HG03469 (cell line): Measurements from ENCODE around the gene MARCHF11.

ENCODE experiments used
- ATAC-seq: cut with Tn5 transposase; IDR thresholded peaks from one replicate; pipeline ENCODE4 v1.9.1; 2021; ENCODE audit warnings: mild to moderate bottlenecking, moderate library complexity, moderate number of reproducible peaks; ENCODE audit not compliant: unreplicated experiment

Gene MARCHF11

DNA sequence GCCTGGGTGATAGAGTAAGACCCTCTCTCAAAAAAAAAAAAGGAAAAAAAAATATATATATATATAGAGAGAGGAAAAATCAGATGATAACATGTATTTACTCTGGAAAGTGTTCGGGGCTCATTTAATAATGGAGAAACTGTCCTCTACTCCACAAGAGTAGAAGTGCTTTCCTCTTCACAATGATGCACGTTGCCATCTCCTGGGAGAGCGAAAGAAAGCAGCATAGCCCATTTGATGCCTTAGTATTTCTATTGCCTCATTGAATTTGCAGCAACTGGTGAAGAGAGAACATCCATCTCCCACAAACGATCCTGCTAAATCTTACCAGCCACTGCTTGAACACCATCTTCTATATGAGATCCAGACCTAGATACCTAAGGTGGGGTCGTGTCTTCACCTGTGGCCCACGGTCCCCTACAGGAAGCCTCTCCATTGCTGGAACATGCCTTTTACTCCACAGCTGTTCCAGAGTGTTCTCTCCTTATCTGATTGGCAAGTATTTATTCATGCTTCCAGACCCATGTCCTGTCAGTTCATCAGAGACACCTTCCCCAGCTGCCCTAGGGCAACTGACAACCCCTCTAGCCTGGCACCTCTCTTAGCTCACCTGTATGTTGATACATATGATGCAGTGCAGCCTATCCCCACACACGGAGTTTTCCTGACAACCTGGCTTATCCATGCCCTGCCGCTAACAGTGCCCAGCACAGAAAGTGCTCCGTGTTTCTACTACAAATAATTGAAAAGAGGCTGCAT, 115.3 kb downstream of the MARCHF11 start:
- no peak for ATAC-seq

DNA sequence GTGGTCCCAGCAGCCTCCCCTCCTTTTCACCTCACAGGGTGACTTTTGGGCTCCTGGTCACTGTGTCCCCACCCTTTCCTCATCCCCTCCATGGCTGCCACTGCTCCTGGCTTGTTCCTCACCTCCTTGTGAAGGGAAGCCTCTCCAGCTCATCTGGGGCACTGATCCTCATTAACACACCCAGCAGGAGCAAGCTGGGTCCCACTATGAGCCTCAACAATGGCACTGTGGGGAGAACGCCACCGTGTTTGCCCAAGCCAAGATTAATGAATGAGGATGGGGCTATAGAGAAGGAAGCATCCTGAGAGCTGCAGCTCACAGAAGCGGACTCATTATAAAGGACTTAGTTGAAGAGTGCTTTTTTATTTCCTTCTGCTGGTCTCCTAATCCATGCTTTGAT, 118.4 kb downstream of the MARCHF11 start:
- no peak for ATAC-seq

DNA sequence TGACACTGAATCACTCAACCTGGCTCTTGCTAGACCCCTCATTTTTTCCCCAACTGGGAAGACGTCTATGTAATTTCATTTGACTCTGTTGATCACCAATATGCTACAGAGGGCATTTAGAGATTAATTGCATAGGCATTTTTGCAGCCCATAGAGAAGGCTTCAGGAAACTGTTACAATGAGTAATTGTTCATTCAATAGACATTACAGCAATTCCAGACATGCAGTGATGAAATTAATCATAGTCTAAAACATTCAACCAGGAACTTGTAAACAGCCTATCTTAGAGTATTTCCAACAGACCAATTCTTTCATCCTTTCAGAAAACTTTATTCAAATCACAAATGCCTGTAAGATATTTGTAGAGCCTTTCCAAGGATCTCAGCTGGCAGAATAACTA, 122.3 kb downstream of the MARCHF11 start:
- no peak for ATAC-seq

DNA sequence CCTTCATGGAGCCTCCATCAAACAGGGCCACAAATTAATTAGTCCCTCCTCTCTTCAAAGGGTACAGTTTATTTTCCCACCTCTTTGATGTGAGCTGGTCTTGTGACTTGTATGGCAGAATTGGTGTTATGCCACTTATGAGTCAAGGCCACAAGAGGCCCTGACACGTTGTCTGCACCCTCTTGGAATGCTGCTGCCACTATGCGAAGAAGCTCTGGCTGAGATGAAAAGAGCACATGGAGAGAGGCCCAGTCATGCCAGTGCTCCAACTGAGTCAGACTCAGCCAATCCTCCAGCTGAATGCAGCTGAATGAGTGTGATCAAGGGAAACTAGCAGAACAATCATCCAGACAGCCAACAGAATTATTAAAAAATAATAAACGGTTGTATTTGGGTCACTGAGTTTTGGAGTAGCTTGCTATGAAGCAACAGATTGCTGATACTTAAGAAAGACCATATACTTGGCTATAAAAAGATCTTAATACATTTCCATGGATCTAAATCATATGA, 128.3 kb downstream of the MARCHF11 start:
- ATAC-seq = no peak

DNA sequence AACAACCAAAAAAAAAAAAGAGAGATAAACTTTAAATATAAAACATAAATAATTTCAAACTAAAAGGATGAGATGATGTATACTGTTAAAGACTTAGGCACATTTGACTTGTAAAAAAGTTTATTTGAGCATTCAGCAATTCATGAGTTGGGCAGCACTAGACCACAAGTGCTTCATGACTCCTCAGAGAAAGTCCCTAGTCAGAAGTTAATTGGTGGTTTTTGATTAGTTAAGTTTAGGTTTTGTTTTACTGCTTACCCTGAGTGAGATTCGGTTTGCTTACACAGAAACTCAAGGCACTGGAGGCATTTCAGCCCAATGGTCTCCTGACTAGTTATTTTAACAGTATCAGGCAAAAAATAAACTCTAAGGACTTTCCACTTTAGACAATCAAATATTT, 129.2 kb downstream of the MARCHF11 start:
- ATAC-seq = no peak

DNA sequence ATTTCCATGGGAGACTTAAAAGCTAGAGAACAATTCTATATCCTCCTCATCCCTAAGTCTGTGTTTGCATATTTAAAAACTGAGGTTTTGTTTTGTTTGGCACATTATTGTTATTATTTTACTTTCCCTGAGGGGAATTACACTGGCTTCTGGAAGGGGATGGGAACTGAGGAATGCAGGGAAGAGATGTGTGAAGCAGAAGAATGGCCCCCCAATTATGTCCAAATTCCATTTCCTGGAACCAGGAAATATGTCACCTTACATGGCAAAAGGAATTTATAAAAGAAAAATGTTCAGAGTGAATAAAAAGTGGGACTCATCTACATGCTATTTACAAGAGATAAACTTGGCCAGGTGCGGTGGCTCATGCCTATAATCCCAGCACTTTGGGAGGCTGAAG, 129.8 kb downstream of the MARCHF11 start:
- no peak for ATAC-seq

DNA sequence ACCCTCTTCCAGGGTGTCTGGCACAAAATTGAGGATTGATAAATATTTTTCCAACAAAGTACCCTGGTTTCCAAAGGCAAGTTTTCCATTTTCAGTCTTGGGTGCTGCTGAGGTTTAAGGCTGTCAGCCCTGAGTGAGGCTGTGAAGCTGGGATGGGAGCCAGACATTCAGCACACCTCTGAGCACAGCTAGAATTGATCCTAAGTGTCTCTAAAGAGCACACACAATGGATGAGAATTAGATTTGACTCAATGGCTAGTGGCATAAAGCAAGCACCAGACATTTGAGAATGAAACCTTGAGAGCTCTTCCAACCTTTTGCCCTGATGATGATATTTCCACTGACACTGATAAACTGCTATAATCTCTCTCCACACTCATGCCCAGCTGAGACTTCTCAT, 131.5 kb downstream of the MARCHF11 start:
- ATAC-seq = no peak

DNA sequence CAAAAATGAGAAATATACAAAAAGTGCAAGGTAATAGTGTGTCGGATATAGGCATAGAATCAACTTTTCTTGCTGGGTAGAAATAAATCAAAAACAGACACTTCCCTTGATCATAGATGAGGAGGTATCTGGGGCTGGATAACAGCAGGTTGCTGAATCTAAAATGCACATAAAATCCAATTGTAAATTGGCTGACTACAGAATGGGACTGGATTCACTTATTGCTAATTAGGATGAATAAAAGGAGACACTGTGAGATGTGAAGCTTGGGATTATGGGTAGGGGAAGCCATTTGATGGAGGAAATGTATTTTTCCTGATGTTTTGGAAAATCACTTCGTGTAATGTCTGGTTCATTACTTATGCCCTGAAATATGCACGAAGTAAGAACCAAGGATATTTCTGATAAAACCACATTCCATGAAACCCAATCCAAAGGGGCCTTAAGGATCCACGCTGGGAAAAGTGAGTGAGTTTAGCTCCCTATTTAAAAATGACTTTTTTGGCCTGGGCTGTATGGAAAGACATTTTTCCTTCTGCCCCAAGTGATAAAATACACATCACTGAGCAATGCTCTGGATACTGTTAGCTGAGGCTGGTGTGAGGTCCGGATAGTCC, 136.1 kb downstream of the MARCHF11 start:
- no peak for ATAC-seq

DNA sequence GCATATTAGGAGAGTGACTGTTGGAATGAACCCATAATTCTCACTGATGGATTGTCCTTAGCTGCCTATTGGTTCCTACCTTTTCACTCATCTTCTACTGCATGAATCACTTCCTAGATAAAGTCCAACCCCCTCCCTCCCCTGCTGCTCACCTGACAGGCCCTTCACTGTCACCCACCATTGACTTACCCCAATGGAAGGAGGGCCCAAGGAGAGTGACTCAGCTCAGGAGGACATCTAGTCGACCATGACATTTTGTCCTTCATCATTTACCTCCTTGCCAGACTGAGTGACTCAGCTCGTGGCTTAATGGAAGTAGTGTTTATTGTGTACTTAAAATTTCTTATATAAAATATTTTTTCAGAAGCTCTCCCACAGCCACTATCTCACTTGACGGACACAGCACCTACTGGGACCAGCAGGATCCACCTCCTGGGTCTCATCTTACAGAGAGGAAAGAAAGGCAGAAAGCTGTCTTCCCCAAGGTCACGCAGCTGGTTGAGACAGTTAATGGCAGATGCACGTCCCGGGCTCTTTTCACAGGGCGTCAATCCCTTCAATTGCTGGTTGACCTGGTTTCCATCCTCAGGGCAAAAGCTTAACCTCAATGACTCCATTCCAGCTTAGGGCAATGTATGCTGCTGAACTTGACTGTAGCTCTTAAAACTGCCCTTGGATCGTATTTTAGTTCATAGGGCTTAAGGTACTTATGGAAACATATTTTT, 142.3 kb downstream of the MARCHF11 start:
- ATAC-seq = no peak

DNA sequence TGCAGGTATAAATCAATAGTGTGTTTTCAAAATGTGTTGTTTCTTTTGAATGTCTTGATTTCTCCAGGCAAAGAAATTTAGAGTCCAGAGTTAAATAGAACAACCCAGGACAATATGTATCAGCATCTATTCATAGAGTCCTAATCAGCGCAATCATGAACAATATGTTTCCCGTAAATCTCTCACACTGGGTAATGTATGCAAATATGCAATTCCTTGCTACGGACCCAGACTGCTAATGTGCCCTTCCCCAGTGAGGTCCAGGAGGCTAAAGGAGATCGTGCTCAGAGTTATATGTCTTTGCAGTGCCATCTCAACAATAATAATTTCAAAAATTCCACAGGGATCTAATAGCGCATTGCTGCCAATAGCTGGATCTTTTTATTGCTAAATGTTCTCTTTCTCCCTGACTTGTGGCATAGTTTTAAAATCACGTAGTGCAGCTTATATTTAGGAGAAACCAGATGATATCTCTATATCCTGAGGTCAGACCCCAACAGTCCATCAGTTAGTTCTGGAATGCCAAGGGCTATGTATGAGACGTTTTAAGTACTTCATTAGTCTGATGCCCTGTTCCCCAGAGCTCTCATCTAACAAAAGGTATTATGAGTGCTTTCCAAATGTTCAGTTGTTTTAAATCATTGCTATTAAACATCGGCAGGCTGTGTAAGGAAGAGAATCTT, 145.1 kb downstream of the MARCHF11 start:
- ATAC-seq = no peak

DNA sequence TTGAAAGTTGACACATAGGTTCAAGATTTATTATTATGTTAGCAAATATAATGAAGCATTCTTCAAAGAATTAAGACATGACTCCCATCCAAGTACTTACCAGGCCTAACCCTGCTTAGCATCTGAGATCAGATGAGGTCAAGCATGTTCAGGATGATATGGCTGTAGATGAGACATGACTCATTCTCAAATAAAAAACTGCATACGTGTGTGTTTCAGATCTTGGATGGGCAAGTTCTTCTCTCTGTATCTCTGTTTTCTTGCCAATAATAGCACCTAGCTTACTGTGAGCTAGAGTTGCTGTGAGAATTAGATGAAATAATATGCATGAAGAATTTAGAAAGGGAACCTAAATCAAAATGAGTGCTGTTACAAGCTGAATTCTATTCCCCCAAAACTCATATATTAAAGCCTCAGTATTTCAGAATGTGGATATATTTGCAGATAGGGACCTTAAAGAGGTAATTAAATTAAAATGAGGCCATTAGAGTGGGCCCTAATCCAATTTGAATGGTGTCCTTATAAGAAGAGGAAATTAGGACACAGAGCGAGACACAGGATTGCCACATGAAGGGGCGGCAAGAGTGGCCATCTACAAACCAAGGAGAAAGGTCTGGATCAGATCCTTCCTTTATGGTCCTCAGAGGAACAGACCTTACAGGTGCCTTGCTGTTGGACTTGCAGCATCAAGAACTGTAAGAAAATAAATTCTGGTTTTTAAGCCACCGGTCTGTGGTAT, 146.2 kb downstream of the MARCHF11 start:
- ATAC-seq = no peak

DNA sequence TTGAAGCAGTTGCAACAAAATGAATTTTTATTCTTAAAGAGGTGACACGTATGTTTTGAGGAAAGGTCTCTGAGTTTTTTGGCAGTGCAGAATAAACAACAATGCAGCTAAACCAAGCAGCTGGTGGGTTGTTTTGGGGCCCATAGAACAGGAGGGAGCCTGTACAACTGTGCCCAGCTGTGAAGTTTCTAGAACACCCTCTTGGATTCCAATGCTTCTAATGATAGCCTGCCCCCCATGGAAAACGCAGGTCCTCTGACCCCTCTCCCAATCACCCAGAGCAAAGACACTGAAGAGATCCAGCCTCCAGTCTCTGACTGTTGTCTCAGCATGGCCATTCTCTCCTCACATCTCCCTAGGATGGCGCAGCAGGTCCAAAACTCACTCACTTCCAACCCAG, 150.9 kb downstream of the MARCHF11 start:
- no peak for ATAC-seq

DNA sequence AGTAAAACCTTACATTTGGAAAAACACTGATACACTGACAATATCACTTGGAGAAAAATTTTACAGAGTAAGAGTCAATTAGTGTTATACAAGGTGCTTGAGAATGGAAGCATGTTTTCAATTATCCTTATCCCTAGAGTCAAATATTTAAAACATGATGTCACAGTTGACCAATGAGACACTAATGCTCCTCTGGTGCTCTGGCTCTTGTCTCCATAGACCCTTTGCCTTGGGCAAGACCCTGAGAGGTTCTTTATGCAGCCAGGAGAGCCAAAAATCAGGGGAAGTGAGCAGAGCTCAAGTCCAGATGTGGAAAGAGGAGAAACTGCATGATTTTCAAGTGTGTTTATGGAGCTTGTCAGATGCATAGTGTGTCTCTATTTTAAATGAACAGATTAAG, 153.9 kb downstream of the MARCHF11 start:
- no peak for ATAC-seq

DNA sequence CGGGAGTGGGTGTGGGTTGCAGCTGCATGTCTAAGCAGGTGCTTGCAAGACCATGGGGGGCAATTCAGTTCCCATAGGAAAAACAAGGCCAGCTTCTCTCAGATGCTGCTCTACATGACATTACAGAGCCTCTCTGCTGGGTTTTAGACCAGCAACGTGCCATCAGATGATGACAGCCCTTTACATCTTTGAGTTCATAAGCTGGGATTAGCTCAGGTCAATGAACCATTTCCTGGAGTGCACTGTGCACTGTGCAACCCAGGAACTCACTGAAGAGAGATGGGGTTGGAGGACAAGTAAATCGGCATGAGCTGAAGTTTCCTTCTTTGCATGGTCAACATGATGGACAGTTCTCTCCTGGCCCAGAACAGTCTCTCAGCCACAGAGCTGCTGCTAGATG, 160.6 kb downstream of the MARCHF11 start:
- ATAC-seq = no peak

DNA sequence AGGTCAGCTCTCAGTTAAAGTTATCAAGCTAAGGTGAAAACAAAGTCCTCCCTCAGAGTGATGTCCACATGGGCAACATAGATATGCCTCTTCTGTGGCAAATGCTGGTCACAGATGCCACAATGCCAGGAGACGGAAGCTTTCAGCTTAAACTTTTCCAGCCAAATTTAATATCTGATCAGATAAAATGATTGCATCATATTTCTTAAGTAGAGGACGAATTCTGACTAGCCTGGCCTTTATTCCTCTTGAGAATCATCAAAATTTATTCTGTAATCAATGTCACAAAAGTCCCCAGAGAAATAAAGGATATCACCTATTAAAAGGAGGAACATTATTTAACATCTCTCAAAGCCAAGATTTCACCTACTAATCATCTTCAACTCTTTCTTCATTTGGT, 161.9 kb downstream of the MARCHF11 start:
- no peak for ATAC-seq
